Measurements from ENCODE around the gene HTRA2.

HTRA2 gene

GRCh38 chr2:74527741-74528140, 2.0 kb upstream of the HTRA2 start:
- no peak for ATAC-seq

DNA sequence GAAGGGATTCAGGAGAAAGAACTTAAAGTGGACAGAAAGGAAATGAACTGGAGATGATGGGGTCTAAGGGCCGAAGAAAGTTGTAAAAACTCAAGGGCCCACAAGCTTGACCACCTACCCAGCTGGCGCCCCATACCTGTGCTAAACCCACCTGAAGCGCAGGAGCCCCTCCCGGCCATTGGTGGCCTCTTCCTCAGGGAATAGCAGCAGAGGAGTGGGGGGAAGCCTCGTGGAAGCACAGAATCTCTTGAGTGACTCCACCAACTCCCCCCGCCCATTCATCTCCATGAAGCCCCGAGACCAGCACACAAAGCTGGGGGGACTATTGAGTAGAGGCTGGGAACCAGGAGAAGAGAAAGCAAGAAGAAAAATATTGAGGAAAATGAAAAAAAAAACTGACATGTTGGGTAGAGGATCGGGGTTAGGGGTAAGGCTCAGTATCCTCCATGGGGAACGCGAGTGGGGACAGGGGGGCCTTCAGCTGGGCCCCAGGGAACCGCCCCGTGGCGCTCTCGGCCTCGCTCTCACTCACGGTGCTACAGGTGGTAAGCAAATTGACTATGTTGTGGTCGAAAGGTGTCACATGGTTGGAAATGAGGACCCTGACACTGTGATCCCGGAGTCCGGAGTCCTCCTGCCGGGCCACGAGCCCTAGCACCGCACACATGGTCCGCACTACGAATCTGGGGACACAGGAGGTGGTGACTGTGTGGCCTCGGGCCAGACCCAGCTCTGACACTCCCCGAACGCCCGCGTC, 955 bp upstream of the HTRA2 start:
- ATAC-seq: peak; percentile 0; the same call in 2 of the 3 replicates
- TF ChIP-seq ISL1 (CRISPR knock-in tag; IDR thresholded peaks at IDR 0.05) (no peak), GLIS3 (CRISPR knock-in tag; IDR thresholded peaks at IDR 0.05) (no peak), RARB (CRISPR knock-in tag; IDR thresholded peaks at IDR 0.05) (no peak), ZNF8 (CRISPR knock-in tag; IDR thresholded peaks at IDR 0.05) (no peak), TCF4 (CRISPR knock-in tag; IDR thresholded peaks at IDR 0.05; ENCODE audit: borderline replicate concordance) (no peak), ZNF70 (CRISPR knock-in tag; IDR thresholded peaks at IDR 0.05) (no peak), OSR1 (CRISPR knock-in tag; IDR thresholded peaks at IDR 0.05) (no peak), TSHZ2 (CRISPR knock-in tag; IDR thresholded peaks at IDR 0.05) (no peak), POU6F1 (CRISPR knock-in tag; IDR thresholded peaks at IDR 0.05; ENCODE audit: borderline replicate concordance, low read depth) (no peak), PPARA (CRISPR knock-in tag; IDR thresholded peaks at IDR 0.05; ENCODE audit: borderline replicate concordance) (no peak), SNAI2 (CRISPR knock-in tag; IDR thresholded peaks at IDR 0.05) (no peak), ESRRG (CRISPR knock-in tag; IDR thresholded peaks at IDR 0.05) (no peak), BACH2 (CRISPR knock-in tag; IDR thresholded peaks at IDR 0.05; ENCODE audit: borderline replicate concordance) (no peak), ARNTL (CRISPR knock-in tag; IDR thresholded peaks at IDR 0.05; ENCODE audit: borderline replicate concordance, low read depth) (no peak), ZFP30 (CRISPR knock-in tag; IDR thresholded peaks at IDR 0.05) (no peak), CSDC2 (CRISPR knock-in tag; IDR thresholded peaks at IDR 0.05) (no peak), TOX (CRISPR knock-in tag; IDR thresholded peaks at IDR 0.05; ENCODE audit: borderline replicate concordance) (no peak)
- TF ChIP-seq, protein P1, sequence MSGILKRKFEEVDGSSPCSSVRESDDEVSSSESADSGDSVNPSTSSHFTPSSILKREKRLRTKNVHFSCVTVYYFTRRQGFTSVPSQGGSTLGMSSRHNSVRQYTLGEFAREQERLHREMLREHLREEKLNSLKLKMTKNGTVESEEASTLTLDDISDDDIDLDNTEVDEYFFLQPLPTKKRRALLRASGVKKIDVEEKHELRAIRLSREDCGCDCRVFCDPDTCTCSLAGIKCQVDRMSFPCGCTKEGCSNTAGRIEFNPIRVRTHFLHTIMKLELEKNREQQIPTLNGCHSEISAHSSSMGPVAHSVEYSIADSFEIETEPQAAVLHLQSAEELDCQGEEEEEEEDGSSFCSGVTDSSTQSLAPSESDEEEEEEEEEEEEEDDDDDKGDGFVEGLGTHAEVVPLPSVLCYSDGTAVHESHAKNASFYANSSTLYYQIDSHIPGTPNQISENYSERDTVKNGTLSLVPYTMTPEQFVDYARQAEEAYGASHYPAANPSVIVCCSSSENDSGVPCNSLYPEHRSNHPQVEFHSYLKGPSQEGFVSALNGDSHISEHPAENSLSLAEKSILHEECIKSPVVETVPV (CRISPR knock-in tag; IDR thresholded peaks at IDR 0.05): no peak

More at GRCh38 chr2:74527741-74528140, 2.0 kb upstream of the HTRA2 start:
- TF ChIP-seq POU6F1 (CRISPR knock-in tag; IDR thresholded peaks at IDR 0.05; ENCODE audit: borderline replicate concordance, low read depth) (no peak), ZFP30 (CRISPR knock-in tag; IDR thresholded peaks at IDR 0.05) (no peak), TSHZ2 (CRISPR knock-in tag; IDR thresholded peaks at IDR 0.05) (no peak), ARNTL (CRISPR knock-in tag; IDR thresholded peaks at IDR 0.05; ENCODE audit: borderline replicate concordance, low read depth) (no peak), RARB (CRISPR knock-in tag; IDR thresholded peaks at IDR 0.05) (no peak), TOX (CRISPR knock-in tag; IDR thresholded peaks at IDR 0.05; ENCODE audit: borderline replicate concordance) (no peak), GLIS3 (CRISPR knock-in tag; IDR thresholded peaks at IDR 0.05) (no peak), BACH2 (CRISPR knock-in tag; IDR thresholded peaks at IDR 0.05; ENCODE audit: borderline replicate concordance) (no peak), ZNF8 (CRISPR knock-in tag; IDR thresholded peaks at IDR 0.05) (no peak), ZNF70 (CRISPR knock-in tag; IDR thresholded peaks at IDR 0.05) (no peak)
- TF ChIP-seq, protein P2, sequence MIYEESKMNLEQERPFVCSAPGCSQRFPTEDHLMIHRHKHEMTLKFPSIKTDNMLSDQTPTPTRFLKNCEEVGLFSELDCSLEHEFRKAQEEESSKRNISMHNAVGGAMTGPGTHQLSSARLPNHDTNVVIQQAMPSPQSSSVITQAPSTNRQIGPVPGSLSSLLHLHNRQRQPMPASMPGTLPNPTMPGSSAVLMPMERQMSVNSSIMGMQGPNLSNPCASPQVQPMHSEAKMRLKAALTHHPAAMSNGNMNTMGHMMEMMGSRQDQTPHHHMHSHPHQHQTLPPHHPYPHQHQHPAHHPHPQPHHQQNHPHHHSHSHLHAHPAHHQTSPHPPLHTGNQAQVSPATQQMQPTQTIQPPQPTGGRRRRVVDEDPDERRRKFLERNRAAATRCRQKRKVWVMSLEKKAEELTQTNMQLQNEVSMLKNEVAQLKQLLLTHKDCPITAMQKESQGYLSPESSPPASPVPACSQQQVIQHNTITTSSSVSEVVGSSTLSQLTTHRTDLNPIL (CRISPR knock-in tag; IDR thresholded peaks at IDR 0.05; ENCODE audit: low read depth): no peak

Data from SK-N-SH treated with all-trans-retinoic acid at 6 μM for 48 hours (cell line).